AG08396 (cell line): ENCODE data around the gene SMARCD2.
"Not testable (repeated sequence)": the region's sequence is repeated elsewhere in the genome, so short reads cannot be mapped to it uniquely, and the experiment has no call there.

Experiments used
- DNase-seq: peaks from one replicate; pipeline ENCODE4 v3.0.0; 2012; ENCODE audit warnings: low spot score, mixed read lengths

The SMARCD2 gene

GRCh38 chr17:63804328-63804727 lies 38.2 kb downstream of the SMARCD2 start:
- no peak for DNase-seq

DNA sequence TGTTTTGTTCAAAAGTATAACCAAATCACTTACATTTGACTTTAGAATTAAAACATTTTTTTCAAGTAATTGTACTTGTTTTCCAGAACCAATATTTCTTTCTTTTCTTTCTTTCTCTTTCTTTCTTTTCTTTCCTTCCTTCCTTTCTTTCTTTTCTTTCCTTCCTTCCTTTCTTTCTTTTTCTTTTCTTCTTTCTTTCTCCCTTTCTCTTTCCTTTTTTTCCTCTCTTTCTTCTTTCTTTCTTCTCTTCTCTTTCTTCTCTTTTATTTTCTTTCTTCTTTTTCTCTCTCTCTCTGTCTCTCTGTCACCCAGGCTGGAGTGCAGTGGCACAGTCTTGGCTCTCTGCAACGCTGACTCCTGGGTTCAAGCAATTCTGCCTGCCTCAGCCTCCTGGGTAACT lies 41.7 kb downstream of the SMARCD2 start:
- no peak for DNase-seq

GRCh38 chr17:63798572-63799106 lies 43.8 kb downstream of the SMARCD2 start:
- no peak for DNase-seq

GRCh38 chr17:63796375-63796774 lies 46.1 kb downstream of the SMARCD2 start:
- DNase-seq, result not testable (repeated sequence)

DNA sequence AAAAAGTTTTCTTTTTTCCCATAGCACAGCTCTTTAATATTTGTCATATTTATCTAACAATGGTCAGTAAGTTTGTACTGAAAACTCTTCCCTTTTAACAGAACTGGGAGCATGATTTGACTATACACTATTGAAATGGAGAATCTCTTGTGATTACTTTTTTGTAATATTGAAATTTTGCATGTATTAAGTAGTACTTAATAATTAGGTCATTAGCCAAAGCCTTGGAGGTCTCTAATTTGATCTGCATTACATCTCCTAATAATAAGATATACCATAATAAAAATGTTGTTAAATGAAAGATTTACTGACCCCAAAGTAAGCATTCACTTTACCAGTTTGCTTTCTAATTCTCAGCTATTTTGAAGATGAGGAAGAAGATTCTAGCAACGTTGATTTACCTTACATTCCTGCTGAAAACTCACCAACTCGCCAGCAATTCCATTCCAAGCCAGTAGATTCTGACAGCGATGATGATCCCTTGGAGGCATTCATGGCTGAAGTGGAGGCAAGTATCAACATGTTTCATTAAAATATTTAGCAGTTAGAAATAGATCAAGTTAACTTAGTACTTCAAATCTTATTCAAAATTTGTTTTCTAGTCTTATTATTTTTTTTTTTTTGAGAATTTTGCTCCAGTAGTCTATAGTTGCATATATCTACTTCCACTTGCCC lies 50.3 kb downstream of the SMARCD2 start:
- DNase-seq, result no peak

GRCh38 chr17:63790057-63790456 lies 52.4 kb downstream of the SMARCD2 start:
- DNase-seq, result no peak

- no peak for DNase-seq
Observed at GRCh38 chr17:63786971-63787711, 55.3 kb downstream of the SMARCD2 start.

- no peak for DNase-seq
Observed at GRCh38 chr17:63786117-63786516, 56.4 kb downstream of the SMARCD2 start.

- peak; percentile 63 for DNase-seq
Observed at GRCh38 chr17:63785556-63785955, 56.9 kb downstream of the SMARCD2 start.

GRCh38 chr17:63783522-63783921 lies 59.0 kb downstream of the SMARCD2 start:
- no peak for DNase-seq
